ENCODE results near the gene ABTB2.

Gene ABTB2

DNA sequence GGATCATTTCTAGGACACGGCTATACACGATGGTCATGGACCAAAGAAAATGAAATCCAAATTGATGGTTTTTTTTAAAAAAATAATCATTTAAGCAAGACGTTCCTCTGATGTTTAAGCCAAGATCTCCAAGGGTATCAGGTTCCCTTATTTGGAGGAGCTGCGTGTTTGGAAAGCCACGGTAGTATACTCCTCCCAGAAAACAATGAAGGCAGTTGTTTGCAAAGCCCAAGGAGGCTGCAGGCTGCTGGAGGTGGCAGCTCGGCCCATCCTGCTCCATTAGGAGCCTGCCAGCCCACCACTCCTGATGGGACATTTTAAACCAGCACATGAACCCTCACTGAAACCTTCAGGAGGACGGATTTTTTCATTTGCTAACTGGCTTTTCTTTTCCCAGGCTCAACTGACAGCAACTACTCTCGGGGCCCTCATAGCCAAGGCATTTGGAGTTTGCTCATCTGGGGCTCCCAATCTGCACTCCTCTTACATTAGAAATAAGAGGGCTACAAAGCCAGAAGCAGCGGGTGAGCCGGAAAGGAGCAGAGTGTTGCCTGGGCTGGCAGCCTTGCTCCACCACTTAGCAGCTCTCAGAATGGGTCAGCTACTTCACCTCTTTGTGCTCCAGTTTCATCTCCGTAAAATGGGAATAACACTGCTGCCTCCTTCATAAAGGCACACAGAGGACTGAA is 58.4 kb downstream of the ABTB2 start:
- CTCF ChIA-PET, result interaction anchor here (1.4 to 1.5 kb wide), 2 partner anchors 13 to 125 kb away, joined by 4 to 5 read pairs; no protein-coding TSS in a partner anchor
- TF ChIP-seq TARDBP (IDR thresholded peaks at IDR 0.05), result no peak
- TF ChIP-seq ARNT (IDR thresholded peaks at IDR 0.05), result no peak
- TF ChIP-seq SP1 (IDR thresholded peaks at IDR 0.05), result no peak
- TF ChIP-seq, protein P1, sequence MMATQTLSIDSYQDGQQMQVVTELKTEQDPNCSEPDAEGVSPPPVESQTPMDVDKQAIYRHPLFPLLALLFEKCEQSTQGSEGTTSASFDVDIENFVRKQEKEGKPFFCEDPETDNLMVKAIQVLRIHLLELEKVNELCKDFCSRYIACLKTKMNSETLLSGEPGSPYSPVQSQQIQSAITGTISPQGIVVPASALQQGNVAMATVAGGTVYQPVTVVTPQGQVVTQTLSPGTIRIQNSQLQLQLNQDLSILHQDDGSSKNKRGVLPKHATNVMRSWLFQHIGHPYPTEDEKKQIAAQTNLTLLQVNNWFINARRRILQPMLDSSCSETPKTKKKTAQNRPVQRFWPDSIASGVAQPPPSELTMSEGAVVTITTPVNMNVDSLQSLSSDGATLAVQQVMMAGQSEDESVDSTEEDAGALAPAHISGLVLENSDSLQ (IDR thresholded peaks at IDR 0.05), result no peak
- TF ChIP-seq L3MBTL2 (conservative IDR thresholded peaks at IDR 0.05), result no peak
- no peak for TF ChIP-seq BHLHE40 (IDR thresholded peaks at IDR 0.05; ENCODE audit: borderline replicate concordance)
- no peak for TF ChIP-seq ELF4 (IDR thresholded peaks at IDR 0.05)
- no peak for TF ChIP-seq HDGF (IDR thresholded peaks at IDR 0.05; ENCODE audit: borderline replicate concordance)
- TF ChIP-seq SUZ12 (IDR thresholded peaks at IDR 0.05), result no peak
- POLR2A ChIA-PET, result no interaction called here
- DNase-seq (ENCODE audit: extremely low spot score), result no peak

GRCh38 chr11:34298871-34299270 is 58.9 kb downstream of the ABTB2 start:
- POLR2A ChIA-PET, result no interaction called here
- TF ChIP-seq, protein P1 (IDR thresholded peaks at IDR 0.05), result no peak
- no peak for TF ChIP-seq LEF1 (IDR thresholded peaks at IDR 0.05; ENCODE audit: borderline replicate concordance)
- DNase-seq (ENCODE audit: extremely low spot score), result no peak
- CTCF ChIA-PET, result interaction anchor here (1.4 to 1.5 kb wide), 2 partner anchors 12 to 125 kb away, joined by 4 to 5 read pairs; no protein-coding TSS in a partner anchor

- CTCF ChIA-PET, result no interaction called here
- POLR2A ChIA-PET, result no interaction called here
- no peak for DNase-seq (ENCODE audit: extremely low spot score)
- TF ChIP-seq TARDBP (IDR thresholded peaks at IDR 0.05) (no peak), FOXK2 (IDR thresholded peaks at IDR 0.05) (no peak), CTBP1 (IDR thresholded peaks at IDR 0.05; ENCODE audit: borderline replicate concordance) (no peak), BHLHE40 (IDR thresholded peaks at IDR 0.05; ENCODE audit: borderline replicate concordance) (no peak)
Measured at GRCh38 chr11:34296412-34296811, 61.4 kb downstream of the ABTB2 start.

GRCh38 chr11:34292546-34292945 is 65.3 kb downstream of the ABTB2 start:
- TF ChIP-seq NFRKB (IDR thresholded peaks at IDR 0.05) (no peak), FOXM1 (IDR thresholded peaks at IDR 0.05; ENCODE audit: borderline replicate concordance) (no peak)
- TF ChIP-seq, protein P1 (IDR thresholded peaks at IDR 0.05), result no peak
- DNase-seq (ENCODE audit: extremely low spot score), result no peak
- POLR2A ChIA-PET, result no interaction called here
- CTCF ChIA-PET, result no interaction called here

GRCh38 chr11:34292111-34292510 is 65.7 kb downstream of the ABTB2 start:
- POLR2A ChIA-PET, result no interaction called here
- CTCF ChIA-PET, result no interaction called here
- DNase-seq (ENCODE audit: extremely low spot score), result no peak
- no peak for TF ChIP-seq ARNT (IDR thresholded peaks at IDR 0.05)
- no peak for TF ChIP-seq ELF4 (IDR thresholded peaks at IDR 0.05)
- TF ChIP-seq LEF1 (IDR thresholded peaks at IDR 0.05; ENCODE audit: borderline replicate concordance), result no peak
- no peak for TF ChIP-seq CTBP1 (IDR thresholded peaks at IDR 0.05; ENCODE audit: borderline replicate concordance)
- no peak for TF ChIP-seq FOXK2 (IDR thresholded peaks at IDR 0.05)
- no peak for TF ChIP-seq SP1 (IDR thresholded peaks at IDR 0.05)
- no peak for TF ChIP-seq HDGF (IDR thresholded peaks at IDR 0.05; ENCODE audit: borderline replicate concordance)
- TF ChIP-seq FOXA1 (IDR thresholded peaks at IDR 0.05), result no peak
- TF ChIP-seq NFRKB (IDR thresholded peaks at IDR 0.05), result no peak
- no peak for TF ChIP-seq L3MBTL2 (conservative IDR thresholded peaks at IDR 0.05)
- TF ChIP-seq TARDBP (IDR thresholded peaks at IDR 0.05), result no peak
- TF ChIP-seq ZNF384 (IDR thresholded peaks at IDR 0.05), result no peak
- TF ChIP-seq, protein P1 (IDR thresholded peaks at IDR 0.05), result no peak
- no peak for TF ChIP-seq FOXM1 (IDR thresholded peaks at IDR 0.05; ENCODE audit: borderline replicate concordance)
- no peak for TF ChIP-seq SUZ12 (IDR thresholded peaks at IDR 0.05)
- no peak for TF ChIP-seq BHLHE40 (IDR thresholded peaks at IDR 0.05; ENCODE audit: borderline replicate concordance)

GRCh38 chr11:34290926-34291325 is 66.9 kb downstream of the ABTB2 start:
- DNase-seq (ENCODE audit: extremely low spot score), result no peak
- ChIA-PET POLR2A (interaction anchor here (0.6 kb wide), 1 partner anchor 21 kb away, joined by 3 read pairs; no protein-coding TSS in a partner anchor), CTCF (interaction anchor here (0.7 kb wide), 1 partner anchor 10 kb away, joined by 3 read pairs; no protein-coding TSS in a partner anchor)
- no peak for TF ChIP-seq TARDBP (IDR thresholded peaks at IDR 0.05)
- no peak for TF ChIP-seq ELF4 (IDR thresholded peaks at IDR 0.05)
- no peak for TF ChIP-seq FOXA1 (IDR thresholded peaks at IDR 0.05)
- no peak for TF ChIP-seq ZNF384 (IDR thresholded peaks at IDR 0.05)
- no peak for TF ChIP-seq ARNT (IDR thresholded peaks at IDR 0.05)
- no peak for TF ChIP-seq SP1 (IDR thresholded peaks at IDR 0.05)
- no peak for TF ChIP-seq SUZ12 (IDR thresholded peaks at IDR 0.05)
- TF ChIP-seq FOXK2 (IDR thresholded peaks at IDR 0.05), result no peak
- TF ChIP-seq L3MBTL2 (conservative IDR thresholded peaks at IDR 0.05), result no peak
- TF ChIP-seq FOXM1 (IDR thresholded peaks at IDR 0.05; ENCODE audit: borderline replicate concordance), result no peak
- TF ChIP-seq, protein P1 (IDR thresholded peaks at IDR 0.05), result no peak

Data from HEK293T (cell line).